ENCODE results near the gene CD200R1. TPM values are rescaled to one million over a fixed set of nuclear protein-coding genes. Genes with fewer than 3 reads are reported as not detected.

The CD200R1 gene
- total RNA-seq, 2 experiments from 2014 or later, result 0.25 TPM; not detected in 1

DNA sequence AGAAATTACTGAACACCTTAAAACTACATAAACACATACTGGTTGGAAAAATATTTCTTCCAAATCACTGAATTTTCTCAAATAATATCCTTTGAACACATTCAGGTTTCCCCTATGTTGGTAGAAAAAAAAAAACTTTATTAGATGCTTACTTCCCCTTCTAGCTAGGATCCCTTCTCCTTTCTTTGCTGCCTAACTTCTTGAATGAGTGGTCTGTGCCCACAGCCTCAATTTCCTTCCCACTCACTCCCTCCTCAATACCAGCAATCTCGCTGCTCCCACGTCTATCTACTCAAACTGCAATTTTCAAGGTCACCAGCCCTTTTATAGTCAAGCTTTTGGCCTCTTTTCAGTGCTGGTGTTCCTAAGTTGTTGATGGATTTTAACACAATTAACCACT, 8.3 kb downstream of the CD200R1 start:
- intact Hi-C loops (cut with micrococcal nuclease; ENCODE audit: unreplicated experiment), result no loop called here
- POLR2A ChIA-PET, result interaction anchor here (0.6 to 1.2 kb wide), 5 partner anchors 10 to 944 kb away, joined by 3 to 4 read pairs (median 3); no protein-coding TSS in a partner anchor
- Histone ChIP-seq H3K79me2 (ENCODE audit: insufficient read depth, low read depth, low read length) (no peaks in the 10 kb centered on the region), H3K4me1 (ENCODE audit: insufficient read depth, low read length, poor library complexity, severe bottlenecking) (no peaks in the 10 kb centered on the region), H3K4me3 (ENCODE audit: low read depth, low read length, poor library complexity, severe bottlenecking) (no peak overlapping the region), H3K27ac (ENCODE audit: low read depth, low read length, poor library complexity, severe bottlenecking) (no peak overlapping the region), H2AFZ (ENCODE audit: low read length) (no peak overlapping the region), H3K9me3 (ENCODE audit: low read length) (0 out of 2 replicates have a peak, but pooled peaks cover 6% of the 10 kb centered on the region), H3K36me3 (ENCODE audit: insufficient read depth, low read length) (no peaks in the 10 kb centered on the region), H3K9me2 (ENCODE audit: insufficient read depth, low read length) (no peaks in the 10 kb centered on the region; the same call in 1 of the 2 replicates), H4K20me1 (ENCODE audit: insufficient read depth, low read length) (no peaks in the 10 kb centered on the region), H3K4me2 (ENCODE audit: low read length) (no peak overlapping the region)
- no peak for DNase-seq (ENCODE audit: low spot score)
- CTCF ChIA-PET (ENCODE audit: unreplicated experiment), result no interaction called here
- no peak for TF ChIP-seq EZH2phosphoT487 (IDR thresholded peaks at IDR 0.05; ENCODE audit: borderline replicate concordance, low read depth, low read length)
- TF ChIP-seq, protein P1, sequence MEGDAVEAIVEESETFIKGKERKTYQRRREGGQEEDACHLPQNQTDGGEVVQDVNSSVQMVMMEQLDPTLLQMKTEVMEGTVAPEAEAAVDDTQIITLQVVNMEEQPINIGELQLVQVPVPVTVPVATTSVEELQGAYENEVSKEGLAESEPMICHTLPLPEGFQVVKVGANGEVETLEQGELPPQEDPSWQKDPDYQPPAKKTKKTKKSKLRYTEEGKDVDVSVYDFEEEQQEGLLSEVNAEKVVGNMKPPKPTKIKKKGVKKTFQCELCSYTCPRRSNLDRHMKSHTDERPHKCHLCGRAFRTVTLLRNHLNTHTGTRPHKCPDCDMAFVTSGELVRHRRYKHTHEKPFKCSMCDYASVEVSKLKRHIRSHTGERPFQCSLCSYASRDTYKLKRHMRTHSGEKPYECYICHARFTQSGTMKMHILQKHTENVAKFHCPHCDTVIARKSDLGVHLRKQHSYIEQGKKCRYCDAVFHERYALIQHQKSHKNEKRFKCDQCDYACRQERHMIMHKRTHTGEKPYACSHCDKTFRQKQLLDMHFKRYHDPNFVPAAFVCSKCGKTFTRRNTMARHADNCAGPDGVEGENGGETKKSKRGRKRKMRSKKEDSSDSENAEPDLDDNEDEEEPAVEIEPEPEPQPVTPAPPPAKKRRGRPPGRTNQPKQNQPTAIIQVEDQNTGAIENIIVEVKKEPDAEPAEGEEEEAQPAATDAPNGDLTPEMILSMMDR (conservative IDR thresholded peaks at IDR 0.05; ENCODE audit: low read length), result no peak
- no TSS peak for BruUV-seq (replicated peaks)

DNA sequence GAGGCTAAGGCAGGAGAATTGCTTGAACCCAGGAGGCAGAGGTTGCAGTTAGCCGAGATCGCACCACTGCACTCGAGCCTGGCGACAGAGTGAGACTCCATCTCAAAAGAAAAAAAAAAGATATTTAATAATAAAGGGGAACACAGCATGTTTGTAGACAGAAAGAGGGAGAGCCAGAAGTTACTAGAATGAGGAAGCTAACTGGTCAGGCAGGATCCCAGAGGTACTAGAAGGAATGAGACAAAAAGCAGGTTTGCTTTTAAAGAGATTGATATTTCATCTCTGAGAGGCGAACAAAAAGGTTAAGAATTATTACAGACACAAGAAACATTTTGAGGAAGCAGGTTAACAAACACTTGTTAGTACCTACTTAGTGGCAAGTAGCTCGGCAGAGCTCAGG, 9.2 kb downstream of the CD200R1 start:
- H3K4me1 ChIP-seq (ENCODE audit: insufficient read depth, low read length, poor library complexity, severe bottlenecking), result no peaks in the 10 kb centered on the region
- intact Hi-C loops (cut with micrococcal nuclease; ENCODE audit: unreplicated experiment), result no loop called here
- no peak overlapping the region for H3K4me2 ChIP-seq (ENCODE audit: low read length)
- ChIA-PET POLR2A (interaction anchor here (1.0 to 1.2 kb wide), 3 partner anchors 11 to 55 kb away, joined by 3 read pairs; no protein-coding TSS in a partner anchor), CTCF (ENCODE audit: unreplicated experiment) (no interaction called here)
- TF ChIP-seq, protein P1 (conservative IDR thresholded peaks at IDR 0.05; ENCODE audit: low read length), result no peak
- no peak for TF ChIP-seq EZH2phosphoT487 (IDR thresholded peaks at IDR 0.05; ENCODE audit: borderline replicate concordance, low read depth, low read length)
- H3K36me3 ChIP-seq (ENCODE audit: insufficient read depth, low read length), result no peaks in the 10 kb centered on the region
- no peak overlapping the region for H3K27ac ChIP-seq (ENCODE audit: low read depth, low read length, poor library complexity, severe bottlenecking)
- BruUV-seq (replicated peaks), result no TSS peak
- no peak for DNase-seq (ENCODE audit: low spot score)
- no peak overlapping the region for H2AFZ ChIP-seq (ENCODE audit: low read length)
- no peaks in the 10 kb centered on the region for H3K79me2 ChIP-seq (ENCODE audit: insufficient read depth, low read depth, low read length)
- 0 out of 2 replicates have a peak, but pooled peaks cover 6% of the 10 kb centered on the region for H3K9me3 ChIP-seq (ENCODE audit: low read length)
- H3K4me3 ChIP-seq (ENCODE audit: low read depth, low read length, poor library complexity, severe bottlenecking), result no peak overlapping the region
- no peaks in the 10 kb centered on the region for H4K20me1 ChIP-seq (ENCODE audit: insufficient read depth, low read length)
- no peaks in the 10 kb centered on the region; the same call in 1 of the 2 replicates for H3K9me2 ChIP-seq (ENCODE audit: insufficient read depth, low read length)

GRCh38 chr3:112963683-112964082, 11.2 kb downstream of the CD200R1 start:
- no peak for TF ChIP-seq EZH2phosphoT487 (IDR thresholded peaks at IDR 0.05; ENCODE audit: borderline replicate concordance, low read depth, low read length)
- TF ChIP-seq, protein P1 (conservative IDR thresholded peaks at IDR 0.05; ENCODE audit: low read length), result no peak
- Histone ChIP-seq H3K4me2 (ENCODE audit: low read length) (no peak overlapping the region), H3K9me3 (ENCODE audit: low read length) (0 out of 2 replicates have a peak, but pooled peaks cover 6% of the 10 kb centered on the region), H3K27ac (ENCODE audit: low read depth, low read length, poor library complexity, severe bottlenecking) (no peak overlapping the region), H3K4me3 (ENCODE audit: low read depth, low read length, poor library complexity, severe bottlenecking) (no peak overlapping the region), H4K20me1 (ENCODE audit: insufficient read depth, low read length) (no peaks in the 10 kb centered on the region), H3K9me2 (ENCODE audit: insufficient read depth, low read length) (no peaks in the 10 kb centered on the region), H3K4me1 (ENCODE audit: insufficient read depth, low read length, poor library complexity, severe bottlenecking) (no peaks in the 10 kb centered on the region), H3K36me3 (ENCODE audit: insufficient read depth, low read length) (no peaks in the 10 kb centered on the region), H3K79me2 (ENCODE audit: insufficient read depth, low read depth, low read length) (no peaks in the 10 kb centered on the region), H2AFZ (ENCODE audit: low read length) (no peak overlapping the region)
- POLR2A ChIA-PET, result no interaction called here
- no peak for DNase-seq (ENCODE audit: low spot score)
- BruUV-seq (replicated peaks), result no TSS peak
- CTCF ChIA-PET (ENCODE audit: unreplicated experiment), result no interaction called here
- intact Hi-C loops (cut with micrococcal nuclease; ENCODE audit: unreplicated experiment), result no loop called here
